ENCODE results near the gene MST1.
A peak's percentile ranks its signal among the peaks of the same experiment; 100 is the strongest.

The MST1 gene

DNA sequence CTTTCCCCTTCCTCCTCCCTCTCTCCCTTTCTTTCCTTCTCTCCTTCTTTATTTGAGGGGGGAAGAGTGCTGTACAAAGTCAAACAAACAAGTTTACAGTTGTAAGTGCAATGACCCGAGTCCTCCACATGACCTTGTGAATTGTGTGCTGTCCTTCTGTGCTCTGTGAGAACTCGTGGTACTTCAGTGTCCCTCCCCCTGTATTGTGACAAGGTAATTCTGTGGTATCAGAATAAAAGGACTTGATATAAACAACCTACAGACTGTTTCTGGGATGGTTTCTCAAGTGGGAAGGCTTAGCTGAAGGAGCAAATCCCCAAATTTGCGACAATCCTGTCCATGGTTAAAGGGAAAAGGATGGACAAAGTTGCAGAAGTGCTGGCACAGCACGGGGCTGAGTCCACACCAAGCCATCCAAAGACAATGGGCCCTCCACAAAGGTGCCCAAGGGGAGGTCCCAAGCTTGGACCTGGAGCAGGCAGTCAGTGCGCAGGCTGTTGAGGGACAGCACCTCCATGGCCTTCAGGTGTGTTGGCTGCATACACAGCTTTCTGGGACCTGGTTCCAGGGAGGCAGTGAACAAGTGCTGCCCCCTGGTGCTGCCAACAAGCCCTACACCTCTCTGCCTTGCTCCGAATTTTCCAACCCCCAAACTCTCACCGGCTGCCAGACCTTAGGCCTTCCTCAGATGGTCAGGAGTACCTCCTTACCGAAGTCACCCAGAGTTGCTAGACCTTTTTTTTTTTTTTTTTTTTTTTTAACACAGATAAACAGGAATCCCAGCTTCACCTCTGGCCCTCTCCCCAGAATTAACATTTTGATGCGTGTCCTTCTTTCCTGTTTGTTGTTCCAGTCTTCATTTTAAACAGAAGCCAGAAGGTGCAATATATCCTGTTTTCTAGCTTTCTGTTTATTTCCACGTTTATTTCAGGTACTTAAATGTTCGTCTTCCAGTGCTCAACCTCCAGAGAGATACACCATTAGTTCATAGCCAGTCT is 17.7 kb downstream of the MST1 start:
- TF ChIP-seq, protein P1, sequence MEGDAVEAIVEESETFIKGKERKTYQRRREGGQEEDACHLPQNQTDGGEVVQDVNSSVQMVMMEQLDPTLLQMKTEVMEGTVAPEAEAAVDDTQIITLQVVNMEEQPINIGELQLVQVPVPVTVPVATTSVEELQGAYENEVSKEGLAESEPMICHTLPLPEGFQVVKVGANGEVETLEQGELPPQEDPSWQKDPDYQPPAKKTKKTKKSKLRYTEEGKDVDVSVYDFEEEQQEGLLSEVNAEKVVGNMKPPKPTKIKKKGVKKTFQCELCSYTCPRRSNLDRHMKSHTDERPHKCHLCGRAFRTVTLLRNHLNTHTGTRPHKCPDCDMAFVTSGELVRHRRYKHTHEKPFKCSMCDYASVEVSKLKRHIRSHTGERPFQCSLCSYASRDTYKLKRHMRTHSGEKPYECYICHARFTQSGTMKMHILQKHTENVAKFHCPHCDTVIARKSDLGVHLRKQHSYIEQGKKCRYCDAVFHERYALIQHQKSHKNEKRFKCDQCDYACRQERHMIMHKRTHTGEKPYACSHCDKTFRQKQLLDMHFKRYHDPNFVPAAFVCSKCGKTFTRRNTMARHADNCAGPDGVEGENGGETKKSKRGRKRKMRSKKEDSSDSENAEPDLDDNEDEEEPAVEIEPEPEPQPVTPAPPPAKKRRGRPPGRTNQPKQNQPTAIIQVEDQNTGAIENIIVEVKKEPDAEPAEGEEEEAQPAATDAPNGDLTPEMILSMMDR (IDR thresholded peaks at IDR 0.05) = peak; percentile 83
- H3K36me3 Mint-ChIP-seq (ENCODE audit: low read depth) = peaks cover 8% of the 10 kb centered on the region
- H3K4me1 Mint-ChIP-seq = peaks cover 62% of the 10 kb centered on the region
- no peak overlapping the region for H3K27ac Mint-ChIP-seq
- no peaks in the 10 kb centered on the region for H3K9me3 Mint-ChIP-seq
- peaks cover 4% of the 10 kb centered on the region for H3K27me3 Mint-ChIP-seq (ENCODE audit: low read depth, poor library complexity)
- DNase-seq = peak; percentile 80
- H3K4me3 Mint-ChIP-seq = peak overlapping the region; percentile 71

DNA sequence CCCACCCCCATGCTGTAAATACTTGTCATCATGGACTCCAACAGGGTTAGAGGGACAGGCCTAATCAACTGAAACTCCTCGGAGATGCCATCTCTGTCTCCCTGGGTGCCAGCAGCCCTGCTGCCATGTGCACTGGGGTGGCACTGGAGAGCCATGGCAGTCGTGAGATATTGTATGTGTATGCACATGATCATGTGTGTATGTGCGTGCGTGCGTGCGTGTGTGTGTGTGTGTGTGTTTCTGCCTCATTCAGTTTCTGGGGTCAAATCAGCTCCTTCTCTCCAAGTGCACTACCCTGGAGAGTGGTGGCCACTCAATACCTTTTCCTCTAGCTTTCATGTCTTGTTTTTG is 18.4 kb downstream of the MST1 start:
- Mint-ChIP-seq H3K4me3 (no peak overlapping the region), H3K9me3 (no peaks in the 10 kb centered on the region), H3K36me3 (ENCODE audit: low read depth) (peaks cover 3% of the 10 kb centered on the region), H3K4me1 (peaks cover 67% of the 10 kb centered on the region), H3K27ac (no peak overlapping the region), H3K27me3 (ENCODE audit: low read depth, poor library complexity) (peaks cover 4% of the 10 kb centered on the region)
- DNase-seq = no peak
- TF ChIP-seq, protein P1 (IDR thresholded peaks at IDR 0.05) = no peak

DNA sequence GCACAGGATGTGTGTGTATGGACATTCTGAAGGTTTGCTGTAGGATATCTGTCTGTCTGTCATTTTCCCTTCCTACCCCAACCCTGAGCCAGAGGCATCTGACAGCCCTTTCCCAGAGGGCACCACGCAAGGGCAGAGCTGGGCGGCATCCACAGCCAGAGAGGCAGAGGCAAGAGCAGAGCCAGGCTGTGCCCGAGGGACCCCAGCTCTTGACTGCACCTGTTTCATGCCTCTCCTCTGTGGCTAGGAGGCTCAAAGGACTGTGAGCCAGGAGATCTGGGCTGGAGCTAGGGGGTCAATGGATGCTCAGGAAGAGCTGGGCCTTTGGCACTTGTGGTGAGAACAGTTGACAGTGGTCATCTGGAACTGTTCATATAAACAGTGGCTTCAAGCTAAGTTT is 19.9 kb downstream of the MST1 start:
- H3K27me3 Mint-ChIP-seq (ENCODE audit: low read depth, poor library complexity) = peaks cover 4% of the 10 kb centered on the region
- DNase-seq = no peak
- no peak overlapping the region for H3K27ac Mint-ChIP-seq
- H3K9me3 Mint-ChIP-seq = no peaks in the 10 kb centered on the region
- no peak overlapping the region for H3K4me3 Mint-ChIP-seq
- TF ChIP-seq, protein P1 (IDR thresholded peaks at IDR 0.05) = no peak
- peaks cover 66% of the 10 kb centered on the region for H3K4me1 Mint-ChIP-seq
- H3K36me3 Mint-ChIP-seq (ENCODE audit: low read depth) = no peaks in the 10 kb centered on the region

DNA sequence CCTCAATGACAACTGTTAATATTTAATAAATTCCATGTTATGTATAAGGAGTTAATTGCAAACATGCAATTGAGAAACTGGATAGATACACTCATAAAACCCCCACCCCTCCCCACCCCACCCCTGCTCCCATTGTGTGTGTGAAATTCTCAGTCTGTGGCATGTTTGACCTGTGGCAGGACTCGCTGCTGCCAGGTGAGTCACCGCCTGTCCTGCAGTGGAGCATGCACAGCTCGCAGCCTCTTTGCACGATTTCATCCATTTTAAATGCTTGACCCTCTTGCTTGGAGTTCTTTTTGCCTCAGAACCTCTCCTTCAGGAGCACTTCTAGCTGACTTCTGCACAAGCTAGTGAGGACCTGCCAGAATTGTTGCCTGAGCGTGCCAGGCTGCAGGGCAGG is 20.4 kb downstream of the MST1 start:
- TF ChIP-seq, protein P1 (IDR thresholded peaks at IDR 0.05) = no peak
- Mint-ChIP-seq H3K27me3 (ENCODE audit: low read depth, poor library complexity) (peaks cover 8% of the 10 kb centered on the region), H3K27ac (no peak overlapping the region), H3K4me1 (peaks cover 65% of the 10 kb centered on the region), H3K36me3 (ENCODE audit: low read depth) (no peaks in the 10 kb centered on the region), H3K9me3 (no peaks in the 10 kb centered on the region), H3K4me3 (no peak overlapping the region)
- DNase-seq = no peak

DNA sequence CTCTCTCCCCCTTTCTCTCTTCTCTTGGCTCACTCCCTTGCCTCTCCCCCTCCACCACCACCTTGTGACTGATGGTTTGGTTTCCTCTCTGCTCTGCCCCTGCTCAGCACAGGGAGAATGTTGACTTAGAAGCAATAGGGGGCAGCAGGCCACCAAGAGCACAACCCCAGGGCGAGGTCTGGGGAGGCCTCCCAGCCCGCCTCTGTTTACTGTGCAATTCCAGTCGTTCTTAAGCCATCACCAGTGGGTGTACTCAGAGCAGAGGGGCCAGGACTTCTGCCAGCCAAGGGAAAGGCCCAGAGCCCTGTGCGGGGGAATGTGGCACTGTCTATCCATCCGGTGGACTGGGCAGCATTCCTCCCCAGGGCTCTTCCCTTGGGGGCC is 20.9 kb downstream of the MST1 start:
- no peaks in the 10 kb centered on the region for H3K36me3 Mint-ChIP-seq (ENCODE audit: low read depth)
- no peak for DNase-seq
- no peaks in the 10 kb centered on the region for H3K9me3 Mint-ChIP-seq
- H3K4me3 Mint-ChIP-seq = no peak overlapping the region
- H3K27ac Mint-ChIP-seq = peak overlapping the region; percentile 1
- TF ChIP-seq, protein P1 (IDR thresholded peaks at IDR 0.05) = no peak
- H3K27me3 Mint-ChIP-seq (ENCODE audit: low read depth, poor library complexity) = peaks cover 8% of the 10 kb centered on the region
- H3K4me1 Mint-ChIP-seq = peaks cover 60% of the 10 kb centered on the region
